WTC11 (cell line): ENCODE measurements around the gene ACOXL.

Source experiments
- ATF1 ChIP-seq: sonication (generic); formaldehyde crosslinking; IDR thresholded peaks from 2 replicates; pipeline ENCODE4 v1.8.1; 2023; ENCODE audit warnings: mild to moderate bottlenecking, moderate library complexity, missing genetic modification reagents
- GABPB1 ChIP-seq: sonication (generic); formaldehyde crosslinking; IDR thresholded peaks from 2 replicates; pipeline ENCODE4 v1.8.1; 2023; ENCODE audit warnings: mild to moderate bottlenecking, missing genetic modification reagents
- NFYB ChIP-seq: sonication (generic); formaldehyde crosslinking; conservative IDR thresholded peaks from 2 replicates; pipeline ENCODE4 v1.8.0; 2022; ENCODE audit warnings: low read depth, missing genetic modification reagents
- ZNF396 ChIP-seq: fragments of 250-450 bp; sonication (Bioruptor Pico); IDR thresholded peaks from 2 replicates; pipeline ENCODE4 v1.8.0; 2021; ENCODE audit warnings: mild to moderate bottlenecking, moderate library complexity, borderline replicate concordance
- TF ChIP-seq, protein P1 (sequence below): fragments of 200-600 bp; IDR thresholded peaks from 2 replicates; pipeline ENCODE4 v1.8.0; 2022; ENCODE audit warnings: antibody characterized with exemption

DNA sequence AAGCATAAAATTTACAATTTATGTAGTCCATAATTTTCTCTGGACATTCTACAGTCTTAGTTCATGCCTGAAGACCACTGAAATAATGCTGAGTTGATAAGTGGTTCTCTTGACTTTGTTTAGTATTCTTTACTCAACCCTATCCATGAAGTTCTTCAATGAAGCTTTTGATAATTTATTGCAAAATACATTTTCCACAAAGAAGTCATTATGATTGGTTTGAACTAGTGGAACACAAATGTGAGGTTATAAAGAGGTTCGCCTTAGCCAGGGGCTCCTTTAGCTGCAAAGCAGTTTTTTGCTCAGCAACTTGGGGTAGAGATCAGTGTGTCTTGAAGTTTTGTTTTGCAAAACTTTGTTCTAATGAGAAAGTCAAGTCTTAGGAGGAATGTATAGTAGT, 394.2 kb downstream of the ACOXL start:
- TF ChIP-seq, protein P1, sequence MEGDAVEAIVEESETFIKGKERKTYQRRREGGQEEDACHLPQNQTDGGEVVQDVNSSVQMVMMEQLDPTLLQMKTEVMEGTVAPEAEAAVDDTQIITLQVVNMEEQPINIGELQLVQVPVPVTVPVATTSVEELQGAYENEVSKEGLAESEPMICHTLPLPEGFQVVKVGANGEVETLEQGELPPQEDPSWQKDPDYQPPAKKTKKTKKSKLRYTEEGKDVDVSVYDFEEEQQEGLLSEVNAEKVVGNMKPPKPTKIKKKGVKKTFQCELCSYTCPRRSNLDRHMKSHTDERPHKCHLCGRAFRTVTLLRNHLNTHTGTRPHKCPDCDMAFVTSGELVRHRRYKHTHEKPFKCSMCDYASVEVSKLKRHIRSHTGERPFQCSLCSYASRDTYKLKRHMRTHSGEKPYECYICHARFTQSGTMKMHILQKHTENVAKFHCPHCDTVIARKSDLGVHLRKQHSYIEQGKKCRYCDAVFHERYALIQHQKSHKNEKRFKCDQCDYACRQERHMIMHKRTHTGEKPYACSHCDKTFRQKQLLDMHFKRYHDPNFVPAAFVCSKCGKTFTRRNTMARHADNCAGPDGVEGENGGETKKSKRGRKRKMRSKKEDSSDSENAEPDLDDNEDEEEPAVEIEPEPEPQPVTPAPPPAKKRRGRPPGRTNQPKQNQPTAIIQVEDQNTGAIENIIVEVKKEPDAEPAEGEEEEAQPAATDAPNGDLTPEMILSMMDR, result no peak
- TF ChIP-seq ZNF396 (CRISPR knock-in tag) (no peak), GABPB1 (CRISPR knock-in tag) (no peak), ATF1 (no peak), NFYB (CRISPR knock-in tag) (no peak)
